ENCODE measurements around the gene FDCSP. TPM values are rescaled to one million over a fixed set of nuclear protein-coding genes. Genes with fewer than 3 reads are reported as not detected.
"Not testable (repeated sequence)": the region's sequence is repeated elsewhere in the genome, so short reads cannot be mapped to it uniquely, and the experiment has no call there.

The FDCSP gene
- total and polyA plus RNA-seq, 2 experiments from 2014 or later: not detected

GRCh38 chr4:70196857-70197256, 29.1 kb upstream of the FDCSP start:
- WGBS, 2 experiments (ENCODE audit: low coverage in 1 of 2, low lambda C conversion rate in 2 of 2, missing lambda C conversion rate in 2 of 2): 10 to 13% methylated on average over 2 of the region's 2 CpGs
- H3K4me2 ChIP-seq (ENCODE audit: unreplicated experiment): no peak overlapping the region
- H2AFZ ChIP-seq: no peak overlapping the region
- no peak overlapping the region for H3K4me3 ChIP-seq
- H3K36me3 ChIP-seq (ENCODE audit: low read depth): no peaks in the 10 kb centered on the region
- no peaks in the 10 kb centered on the region for H4K20me1 ChIP-seq (ENCODE audit: insufficient read depth)
- no peaks in the 10 kb centered on the region for H3K9me2 ChIP-seq (ENCODE audit: insufficient read depth)
- H3K9me3 ChIP-seq (ENCODE audit: low read depth): no peaks in the 10 kb centered on the region
- no peak overlapping the region for H3K27ac ChIP-seq
- no peaks in the 10 kb centered on the region for H3F3A ChIP-seq (ENCODE audit: insufficient read depth)
- DNase-seq: no peak
- H3K9ac ChIP-seq: no peak overlapping the region
- H3K27me3 ChIP-seq (replicated peaks; ENCODE audit: insufficient read depth): no peaks in the 10 kb centered on the region
- no peaks in the 10 kb centered on the region for H3K79me2 ChIP-seq (ENCODE audit: insufficient read depth)
- TF ChIP-seq EZH2 (IDR thresholded peaks at IDR 0.05; ENCODE audit: insufficient read depth, poor library complexity, severe bottlenecking): no peak
- H3K4me1 ChIP-seq (ENCODE audit: insufficient read depth): no peaks in the 10 kb centered on the region
- in situ Hi-C loops (cut with MboI): loop anchor here (25.0 kb wide), 1 partner anchor 510 kb away; no protein-coding TSS in a partner anchor

GRCh38 chr4:70197842-70198241, 28.1 kb upstream of the FDCSP start:
- Histone ChIP-seq H3K79me2 (ENCODE audit: insufficient read depth) (no peaks in the 10 kb centered on the region), H3K36me3 (ENCODE audit: low read depth) (no peaks in the 10 kb centered on the region), H3K4me3 (no peak overlapping the region), H3F3A (ENCODE audit: insufficient read depth) (no peaks in the 10 kb centered on the region), H3K27ac (no peak overlapping the region), H2AFZ (no peak overlapping the region), H3K4me2 (ENCODE audit: unreplicated experiment) (no peak overlapping the region), H3K9ac (no peak overlapping the region), H3K27me3 (replicated peaks; ENCODE audit: insufficient read depth) (no peaks in the 10 kb centered on the region), H4K20me1 (ENCODE audit: insufficient read depth) (no peaks in the 10 kb centered on the region), H3K9me2 (ENCODE audit: insufficient read depth) (no peaks in the 10 kb centered on the region), H3K9me3 (ENCODE audit: low read depth) (no peaks in the 10 kb centered on the region), H3K4me1 (ENCODE audit: insufficient read depth) (no peaks in the 10 kb centered on the region)
- TF ChIP-seq EZH2 (IDR thresholded peaks at IDR 0.05; ENCODE audit: insufficient read depth, poor library complexity, severe bottlenecking): no peak
- no peak for TF ChIP-seq EZH2phosphoT487 (IDR thresholded peaks at IDR 0.05; ENCODE audit: insufficient read depth, low read depth)
- in situ Hi-C loops (cut with MboI): loop anchor here (25.0 kb wide), 1 partner anchor 511 kb away; no protein-coding TSS in a partner anchor
- 13 to 15% methylated on average over 2 of the region's 2 CpGs for WGBS, 2 experiments (ENCODE audit: low coverage in 1 of 2, low lambda C conversion rate in 2 of 2, missing lambda C conversion rate in 2 of 2)
- no peak for DNase-seq

- Histone ChIP-seq H3K4me2 (ENCODE audit: unreplicated experiment) (no peak overlapping the region), H3K9ac (no peak overlapping the region), H3K9me2 (ENCODE audit: insufficient read depth) (no peaks in the 10 kb centered on the region), H2AFZ (no peak overlapping the region), H3K4me3 (no peak overlapping the region), H3K27me3 (replicated peaks; ENCODE audit: insufficient read depth) (no peaks in the 10 kb centered on the region), H3K4me1 (ENCODE audit: insufficient read depth) (no peaks in the 10 kb centered on the region), H3K36me3 (ENCODE audit: low read depth) (no peaks in the 10 kb centered on the region), H3K79me2 (ENCODE audit: insufficient read depth) (no peaks in the 10 kb centered on the region), H4K20me1 (ENCODE audit: insufficient read depth) (no peaks in the 10 kb centered on the region), H3F3A (ENCODE audit: insufficient read depth) (no peaks in the 10 kb centered on the region), H3K9me3 (ENCODE audit: low read depth) (no peaks in the 10 kb centered on the region), H3K27ac (no peak overlapping the region)
- no peak for DNase-seq
- 17 to 29% methylated on average over 1 of the region's 1 CpG for WGBS, 2 experiments (ENCODE audit: low coverage in 1 of 2, low lambda C conversion rate in 2 of 2, missing lambda C conversion rate in 2 of 2)
- in situ Hi-C loops (cut with MboI): no loop called here
- no peak for TF ChIP-seq EZH2phosphoT487 (IDR thresholded peaks at IDR 0.05; ENCODE audit: insufficient read depth, low read depth)
- no peak for TF ChIP-seq EZH2 (IDR thresholded peaks at IDR 0.05; ENCODE audit: insufficient read depth, poor library complexity, severe bottlenecking)
These were observed 22.3 kb upstream of the FDCSP start for GRCh38 chr4:70203601-70204000.

GRCh38 chr4:70212752-70213151, 13.2 kb upstream of the FDCSP start:
- DNase-seq; H4K20me1 ChIP-seq (ENCODE audit: insufficient read depth); H3F3A ChIP-seq (ENCODE audit: insufficient read depth); H3K4me1 ChIP-seq (ENCODE audit: insufficient read depth); H2AFZ ChIP-seq; H3K36me3 ChIP-seq (ENCODE audit: low read depth); H3K27me3 ChIP-seq (replicated peaks; ENCODE audit: insufficient read depth); H3K27ac ChIP-seq; H3K79me2 ChIP-seq (ENCODE audit: insufficient read depth); H3K9me2 ChIP-seq (ENCODE audit: insufficient read depth); H3K4me3 ChIP-seq; H3K9ac ChIP-seq; H3K4me2 ChIP-seq (ENCODE audit: unreplicated experiment); H3K9me3 ChIP-seq (ENCODE audit: low read depth); in situ Hi-C loops (cut with MboI): not testable (repeated sequence)
- 47 to 51% methylated on average over 4 of the region's 4 CpGs for WGBS, 2 experiments (ENCODE audit: low coverage in 1 of 2, low lambda C conversion rate in 2 of 2, missing lambda C conversion rate in 2 of 2)

GRCh38 chr4:70216109-70216508, 9.8 kb upstream of the FDCSP start:
- H3K4me3 ChIP-seq; in situ Hi-C loops (cut with MboI); H4K20me1 ChIP-seq (ENCODE audit: insufficient read depth); H3K27me3 ChIP-seq (replicated peaks; ENCODE audit: insufficient read depth); H3K9me3 ChIP-seq (ENCODE audit: low read depth); H3K4me1 ChIP-seq (ENCODE audit: insufficient read depth); H3K9me2 ChIP-seq (ENCODE audit: insufficient read depth); H3K4me2 ChIP-seq (ENCODE audit: unreplicated experiment); H3K79me2 ChIP-seq (ENCODE audit: insufficient read depth); H2AFZ ChIP-seq; H3K9ac ChIP-seq; H3K36me3 ChIP-seq (ENCODE audit: low read depth); H3K27ac ChIP-seq; H3F3A ChIP-seq (ENCODE audit: insufficient read depth); DNase-seq: not testable (repeated sequence)

GRCh38 chr4:70216550-70216949, 9.4 kb upstream of the FDCSP start:
- H4K20me1 ChIP-seq (ENCODE audit: insufficient read depth); H3K36me3 ChIP-seq (ENCODE audit: low read depth); H3K9ac ChIP-seq; H3K27ac ChIP-seq; H3K4me3 ChIP-seq; H2AFZ ChIP-seq; H3F3A ChIP-seq (ENCODE audit: insufficient read depth); H3K9me3 ChIP-seq (ENCODE audit: low read depth); in situ Hi-C loops (cut with MboI); DNase-seq; H3K9me2 ChIP-seq (ENCODE audit: insufficient read depth); H3K27me3 ChIP-seq (replicated peaks; ENCODE audit: insufficient read depth); H3K79me2 ChIP-seq (ENCODE audit: insufficient read depth); H3K4me2 ChIP-seq (ENCODE audit: unreplicated experiment); H3K4me1 ChIP-seq (ENCODE audit: insufficient read depth): not testable (repeated sequence)
- 56 to 77% methylated on average over 1 of the region's 1 CpG for WGBS, 2 experiments (ENCODE audit: low coverage in 1 of 2, low lambda C conversion rate in 2 of 2, missing lambda C conversion rate in 2 of 2)

- 43 to 45% methylated on average over 3 of the region's 3 CpGs for WGBS, 2 experiments (ENCODE audit: low coverage in 1 of 2, low lambda C conversion rate in 2 of 2, missing lambda C conversion rate in 2 of 2)
- H3K36me3 ChIP-seq (ENCODE audit: low read depth); H2AFZ ChIP-seq; H3K9me2 ChIP-seq (ENCODE audit: insufficient read depth); H3K4me1 ChIP-seq (ENCODE audit: insufficient read depth); H3K27ac ChIP-seq; H3K4me2 ChIP-seq (ENCODE audit: unreplicated experiment); H4K20me1 ChIP-seq (ENCODE audit: insufficient read depth); H3K27me3 ChIP-seq (replicated peaks; ENCODE audit: insufficient read depth); H3K9ac ChIP-seq; H3K4me3 ChIP-seq; H3F3A ChIP-seq (ENCODE audit: insufficient read depth); H3K9me3 ChIP-seq (ENCODE audit: low read depth); DNase-seq; H3K79me2 ChIP-seq (ENCODE audit: insufficient read depth); in situ Hi-C loops (cut with MboI): not testable (repeated sequence)
These were observed 4.5 kb upstream of the FDCSP start for GRCh38 chr4:70221389-70221788.
